ENCODE measurements around the gene CARD6.
"Not testable (repeated sequence)": the region's sequence is repeated elsewhere in the genome, so short reads cannot be mapped to it uniquely, and the experiment has no call there.

CARD6 gene

GRCh38 chr5:40828021-40828631 is 13.0 kb upstream of the CARD6 start:
- no peak for FAIRE-seq

DNA sequence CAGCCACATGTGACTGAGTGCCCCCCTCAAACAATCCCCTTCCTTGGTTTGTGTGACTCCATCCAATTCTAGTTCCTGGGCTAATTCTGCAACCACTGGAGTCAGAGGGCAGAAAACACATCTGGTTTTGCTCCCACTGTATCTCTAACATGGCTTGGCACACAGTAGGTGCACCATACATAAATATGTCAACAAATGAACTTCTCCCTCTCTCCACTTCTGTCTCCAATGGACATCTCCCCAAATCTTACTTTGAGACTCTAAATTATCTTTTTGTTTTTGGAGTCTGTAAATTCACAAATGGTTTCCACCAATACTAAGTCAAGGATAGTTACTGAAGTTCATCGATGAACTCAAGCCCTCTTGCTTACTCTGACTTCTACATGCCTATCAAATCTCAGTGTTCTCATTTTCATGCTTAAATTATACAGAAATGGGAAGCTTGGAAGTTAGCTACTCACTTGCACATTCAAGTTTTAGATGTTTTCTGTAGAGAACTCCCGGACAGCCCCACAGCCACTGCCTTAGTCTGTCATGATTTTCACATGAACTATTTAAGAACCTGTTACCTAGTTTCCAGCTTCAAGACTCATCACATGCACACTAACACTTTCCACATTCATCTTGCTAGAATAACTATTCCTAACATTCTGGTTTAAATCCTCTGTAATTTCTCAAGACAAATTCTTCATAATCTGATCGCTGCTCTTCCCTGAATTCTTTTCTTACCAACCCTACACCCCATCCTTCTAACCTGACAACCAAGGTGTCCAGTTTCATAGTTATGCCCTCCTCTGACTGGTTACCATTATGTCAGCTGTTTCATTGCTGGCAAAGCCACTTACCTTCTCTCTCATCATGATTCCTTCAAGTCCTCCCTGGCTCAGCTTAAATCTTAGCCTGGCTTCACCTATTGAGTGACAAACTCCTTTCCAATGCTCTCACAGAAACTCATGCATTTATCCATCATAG is 12.2 kb upstream of the CARD6 start:
- FAIRE-seq = no peak

DNA sequence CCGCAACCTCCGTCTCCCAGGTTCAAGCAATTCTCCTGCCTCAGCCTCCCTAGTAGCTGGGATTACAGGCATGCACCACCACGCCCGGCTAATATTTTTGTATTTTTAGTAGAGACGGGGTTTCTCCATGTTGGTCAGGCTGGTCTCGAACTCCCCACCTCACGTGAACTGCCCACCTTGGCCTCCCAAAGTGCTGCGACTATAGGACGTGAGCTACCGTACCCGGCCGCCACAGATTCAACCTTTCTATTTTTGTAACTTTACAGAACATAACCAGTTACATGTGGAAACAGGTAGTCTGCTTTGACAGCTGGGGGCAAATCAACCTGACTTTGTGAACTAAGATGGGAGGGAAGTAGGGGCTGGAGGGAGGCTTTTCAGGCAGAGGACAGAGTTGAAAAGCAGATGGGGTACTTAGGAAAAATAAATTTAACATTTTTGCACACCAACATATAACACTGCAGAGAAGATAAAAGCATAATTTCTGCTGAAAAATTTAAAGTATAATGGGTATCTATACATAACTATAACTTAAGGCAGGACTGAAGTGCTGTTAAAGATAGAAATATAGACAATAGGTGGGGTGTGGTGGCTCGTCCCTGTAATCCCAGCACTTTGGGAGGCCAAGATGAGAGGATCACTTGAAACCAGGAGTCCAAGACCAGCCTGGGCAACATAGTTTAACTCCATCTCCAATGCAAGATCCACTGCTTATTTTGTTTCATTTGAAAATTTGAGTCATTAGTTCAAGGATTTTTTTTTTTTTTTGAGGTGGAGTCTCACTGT is 11.2 kb upstream of the CARD6 start:
- no peak for FAIRE-seq

GRCh38 chr5:40831346-40832210 is 9.6 kb upstream of the CARD6 start:
- FAIRE-seq = no peak

- no peak for FAIRE-seq
Observed at GRCh38 chr5:40832345-40832744, 8.8 kb upstream of the CARD6 start.

DNA sequence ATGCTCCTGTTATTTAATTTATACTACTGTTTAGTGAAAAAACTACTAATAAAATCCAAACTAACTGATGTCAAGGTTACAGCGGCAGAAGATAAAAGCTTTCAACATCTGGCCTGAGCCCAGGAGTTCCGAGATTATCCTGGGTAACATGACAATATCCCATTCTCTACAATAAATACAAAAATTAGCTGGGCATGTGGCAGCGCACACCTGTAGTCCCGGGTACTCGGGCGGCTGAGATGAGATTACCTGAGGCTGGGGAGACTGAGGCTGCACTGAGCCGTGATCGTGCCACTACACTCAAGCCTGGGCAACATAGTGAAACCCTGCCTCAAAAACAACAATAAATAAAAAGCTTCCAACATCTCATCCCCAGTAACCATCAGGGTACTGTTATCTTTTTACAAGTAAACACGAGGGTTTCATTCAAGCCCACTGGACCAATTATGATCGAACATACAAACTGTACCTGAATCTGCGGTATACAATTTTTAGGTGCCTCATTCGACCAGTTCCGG is 7.4 kb upstream of the CARD6 start:
- no peak for FAIRE-seq

- FAIRE-seq = no peak
Observed at GRCh38 chr5:40834391-40834848, 6.7 kb upstream of the CARD6 start.

DNA sequence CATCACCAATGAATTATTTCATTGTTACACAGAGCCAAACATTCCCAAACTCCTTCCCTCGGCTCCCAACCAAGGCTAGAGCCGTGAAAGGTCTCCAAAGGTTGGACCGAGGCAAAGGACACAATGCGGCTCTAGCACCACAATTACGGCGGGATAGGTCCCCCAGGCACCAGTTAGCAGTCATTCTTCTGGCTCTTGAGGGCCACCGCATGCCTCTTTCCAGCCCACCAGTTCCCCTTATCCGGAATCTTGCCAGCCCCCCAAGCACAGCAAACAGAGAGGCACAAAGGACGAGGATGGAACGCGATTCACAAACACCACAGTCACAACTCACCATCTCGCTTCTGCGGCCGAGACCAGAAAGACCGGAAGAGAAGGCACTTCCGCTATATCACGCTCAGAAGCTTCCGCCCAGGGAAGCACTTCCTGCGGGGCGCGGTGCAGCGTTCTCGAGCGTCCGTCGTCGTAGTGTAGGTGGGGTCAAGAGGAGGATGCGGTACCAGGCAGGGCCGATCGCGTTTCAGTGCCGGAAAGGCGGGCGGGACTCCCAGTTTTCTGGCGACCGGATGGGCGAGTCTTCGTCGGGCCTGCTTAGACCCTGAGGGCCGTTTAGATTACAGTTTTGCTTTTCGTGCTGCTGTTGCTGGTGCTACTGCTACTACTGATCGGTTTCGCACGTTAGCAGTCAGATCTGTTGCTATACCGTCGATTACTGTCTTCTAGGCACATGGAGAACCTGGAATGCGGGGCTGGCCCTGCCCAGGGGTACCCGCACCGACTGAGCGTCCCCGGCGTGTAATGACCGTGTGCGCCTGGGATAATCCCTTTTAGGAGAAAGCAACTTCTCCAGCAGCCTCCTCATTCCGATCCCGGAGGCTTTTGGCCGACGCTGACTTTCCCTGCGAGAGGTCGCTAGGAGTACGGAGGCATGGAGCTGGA is 6.0 kb upstream of the CARD6 start, which contains the start of gene RPL37:
Gene RPL37, minus strand, starts transcription at position 374 of the 939 bp plus-strand sequence. Its CDS starts 37 bp downstream, at position 337.
- peak; percentile 78 for FAIRE-seq

DNA sequence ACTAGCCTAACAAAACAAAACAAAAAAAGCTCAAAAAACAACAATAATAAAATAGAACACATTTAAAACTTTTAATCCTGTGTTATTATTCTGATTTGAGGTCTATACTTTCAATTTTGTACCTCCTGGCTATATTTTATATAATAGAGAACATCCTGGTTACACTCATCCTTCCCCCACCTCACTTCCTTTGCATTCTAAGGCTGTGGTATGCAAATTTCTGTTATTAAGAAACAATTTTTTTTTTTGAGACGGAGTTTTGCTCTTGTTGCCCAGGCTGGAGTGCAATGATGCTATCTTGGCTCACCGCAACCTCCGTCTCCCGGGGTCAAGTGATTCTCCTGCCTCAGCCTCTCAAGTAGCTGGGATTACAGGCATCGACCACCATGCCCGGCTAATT is 3.1 kb upstream of the CARD6 start:
- FAIRE-seq = no peak

DNA sequence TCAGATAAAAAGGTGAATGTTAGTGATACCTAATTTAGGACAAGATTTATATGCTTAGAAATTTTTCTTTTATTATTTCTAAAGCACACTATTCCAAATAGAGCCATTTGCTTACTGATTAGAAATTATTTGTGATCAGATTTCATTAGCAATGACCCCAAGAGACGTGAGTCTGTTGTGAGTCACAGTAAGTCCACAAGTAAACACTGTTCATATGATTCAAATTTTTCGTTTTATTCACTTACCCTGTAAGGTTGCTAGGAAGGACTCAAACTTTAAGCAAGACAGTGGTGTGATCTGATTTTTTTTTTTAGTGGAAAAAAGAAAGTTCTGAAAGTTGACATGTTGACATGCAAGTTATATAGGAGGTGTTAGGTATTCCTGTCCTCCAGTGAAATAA is 1.2 kb downstream of the CARD6 start:
- FAIRE-seq = no peak

DNA sequence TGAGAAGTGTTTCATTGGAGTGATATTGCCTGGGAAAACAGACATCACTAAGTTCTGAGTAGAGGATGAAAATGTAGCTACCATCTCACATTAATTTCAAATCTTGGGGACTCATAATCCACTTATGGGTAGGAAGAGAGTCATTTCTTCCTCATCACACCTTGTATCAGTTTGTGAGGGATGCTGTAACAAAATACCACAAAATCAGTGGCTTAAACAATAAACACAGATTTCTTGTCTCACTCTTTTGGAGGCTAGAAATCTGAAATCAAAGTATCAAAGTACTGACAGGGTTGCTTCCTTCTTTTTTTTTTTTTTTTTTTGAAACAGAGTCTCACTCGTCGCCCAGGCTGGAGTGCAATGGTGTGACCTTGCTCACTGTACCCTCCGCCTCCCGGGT is 3.4 kb downstream of the CARD6 start:
- no peak for FAIRE-seq

GRCh38 chr5:40846371-40846770 is 5.2 kb downstream of the CARD6 start:
- no peak for FAIRE-seq

DNA sequence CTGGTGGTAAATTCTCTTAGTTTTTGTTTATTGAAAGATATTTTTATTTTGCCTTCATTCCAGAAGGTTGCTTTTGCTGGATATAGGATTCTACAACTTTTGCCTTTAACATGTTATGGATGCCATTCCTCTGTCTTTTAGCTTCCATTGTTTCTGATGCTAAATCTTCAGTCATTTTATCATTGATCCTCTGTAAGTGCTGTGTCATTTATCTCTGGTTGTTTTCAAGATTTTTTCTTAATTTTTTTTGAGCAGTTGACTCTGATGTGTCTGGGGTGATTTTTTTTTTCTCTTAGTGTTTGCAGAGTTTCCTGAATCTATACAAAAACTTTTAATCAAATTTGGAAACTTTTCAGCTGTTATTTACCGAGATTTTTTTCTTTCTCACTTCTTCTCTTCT is 6.4 kb downstream of the CARD6 start:
- no peak for FAIRE-seq

DNA sequence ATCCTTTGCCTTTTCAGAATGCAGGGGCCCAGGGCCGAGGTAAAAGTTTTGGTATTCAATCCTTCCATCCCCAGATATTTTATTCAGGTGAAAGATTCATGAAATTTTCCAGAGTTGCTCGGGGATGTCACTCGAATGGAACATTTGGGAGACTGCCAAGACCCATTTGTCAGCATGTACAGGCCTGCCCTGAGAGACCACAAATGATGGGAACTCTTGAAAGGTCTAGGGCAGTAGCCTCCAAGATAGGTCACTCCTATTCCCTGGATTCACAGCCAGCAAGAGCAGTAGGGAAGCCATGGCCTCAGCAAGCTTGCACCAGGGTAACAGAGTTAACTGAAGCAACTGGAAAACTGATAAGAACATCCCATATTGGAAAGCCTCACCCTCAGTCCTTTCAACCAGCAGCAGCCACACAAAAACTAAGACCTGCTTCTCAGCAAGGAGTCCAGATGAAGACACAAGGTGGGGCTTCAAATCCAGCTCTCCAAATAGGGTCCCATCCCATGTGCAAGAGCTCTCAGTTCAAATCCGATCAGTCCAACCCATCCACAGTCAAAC is 12.5 kb downstream of the CARD6 start:
- no peak for FAIRE-seq

DNA sequence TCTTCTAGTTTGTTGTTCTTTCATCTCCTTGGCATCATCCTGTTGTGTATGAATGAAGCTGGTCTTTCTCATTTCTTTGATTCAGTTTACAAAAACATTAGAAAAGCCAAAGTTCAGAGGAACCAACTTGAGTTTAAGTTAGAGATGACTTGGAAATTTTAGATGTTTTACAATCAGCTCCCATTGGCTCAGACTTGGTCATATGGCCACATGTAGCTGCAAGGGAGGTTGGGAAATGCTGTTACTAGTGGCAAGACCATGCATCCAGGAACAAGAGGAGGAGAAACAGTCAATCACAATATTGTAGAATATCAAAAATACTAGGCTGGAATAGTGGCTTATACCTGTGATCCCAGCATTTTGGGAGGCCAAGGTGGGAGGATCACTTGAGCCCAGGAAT is 19.5 kb downstream of the CARD6 start:
- no peak for FAIRE-seq

GRCh38 chr5:40865004-40865403 is 23.8 kb downstream of the CARD6 start:
- FAIRE-seq = not testable (repeated sequence)

- FAIRE-seq = no peak
Observed at GRCh38 chr5:40866844-40867243, 25.7 kb downstream of the CARD6 start.

DNA sequence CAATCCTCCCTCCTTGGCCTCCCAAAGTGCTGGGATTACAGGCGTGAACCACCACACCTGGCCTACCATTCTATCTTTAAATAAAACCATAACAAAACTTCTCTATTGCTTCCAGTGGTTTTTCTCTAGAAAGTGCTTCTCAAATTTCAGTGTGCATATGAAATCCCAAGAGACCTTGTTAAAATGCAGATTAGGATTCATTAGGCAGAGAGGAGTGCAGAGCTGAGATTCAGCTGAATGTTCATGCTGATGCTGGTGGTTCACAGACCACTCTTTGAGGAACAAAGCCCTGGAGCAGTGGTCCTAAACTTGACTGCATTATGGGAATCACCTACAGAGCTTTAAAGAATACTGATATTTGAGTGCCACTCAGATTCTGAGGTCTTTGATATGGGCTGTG is 28.2 kb downstream of the CARD6 start:
- no peak for FAIRE-seq

- FAIRE-seq = no peak
Observed at GRCh38 chr5:40871177-40871576, 30.0 kb downstream of the CARD6 start.

GRCh38 chr5:40872253-40872652 is 31.1 kb downstream of the CARD6 start:
- FAIRE-seq = not testable (repeated sequence)
